Mesothelial cell of epicardium (in vitro differentiated cells): ENCODE results near the gene RAB3B. TPM values are rescaled to one million over a fixed set of nuclear protein-coding genes. Genes with fewer than 3 reads are reported as not detected.
A peak's percentile ranks its signal among the peaks of the same experiment; 100 is the strongest.
"Not testable (repeated sequence)": the region's sequence is repeated elsewhere in the genome, so short reads cannot be mapped to it uniquely, and the experiment has no call there.

Experiments
- DNase-seq, 2 experiments: peaks; one replicate each; pipeline ENCODE4 v3.0.0; 2021; ENCODE audit warnings: low spot score in 2 of 2; ENCODE audit not compliant: unreplicated experiment in 2 of 2
- H3K27ac Mint-ChIP-seq: 2 replicates; pipeline ENCODE4 v1.8.0; 2021; ENCODE audit warnings: mixed read lengths
- H3K27me3 Mint-ChIP-seq: 2 replicates; pipeline ENCODE4 v1.8.0; 2021; ENCODE audit warnings: low read depth, mixed read lengths
- H3K36me3 Mint-ChIP-seq: 2 replicates; pipeline ENCODE4 v1.8.0; 2021; ENCODE audit warnings: mixed read lengths
- H3K4me1 Mint-ChIP-seq: 2 replicates; pipeline ENCODE4 v1.8.0; 2021; ENCODE audit warnings: mixed read lengths
- H3K4me3 Mint-ChIP-seq: 2 replicates; pipeline ENCODE4 v1.8.0; 2021; ENCODE audit warnings: mild to moderate bottlenecking, moderate library complexity, mixed read lengths
- H3K9me3 Mint-ChIP-seq: 2 replicates; pipeline ENCODE4 v1.8.0; 2021; ENCODE audit warnings: mixed read lengths
- CTCF ChIP-seq: fragments of 200-600 bp; sonication (generic); IDR thresholded peaks from one replicate; pipeline ENCODE4 v1.5.0; 2021; ENCODE audit warnings: antibody characterized with exemption; ENCODE audit not compliant: unreplicated experiment
- total RNA-seq: library from RNA; stranded (reverse); gene quantifications from 3 replicates; pipeline ENCODE4 v1.2.1, GENCODE V29; 2021

Gene RAB3B
- total RNA-seq, 1 donor from 2014 or later, result 3.8 TPM

GRCh38 chr1:52032785-52033131 is 42.3 kb upstream of the RAB3B start:
- H3K27ac Mint-ChIP-seq, result peak overlapping the region; percentile 96
- peaks cover 29% of the 10 kb centered on the region for H3K4me1 Mint-ChIP-seq
- peaks cover 5% of the 10 kb centered on the region for H3K36me3 Mint-ChIP-seq
- H3K9me3 Mint-ChIP-seq, result no peaks in the 10 kb centered on the region
- no peaks in the 10 kb centered on the region for H3K27me3 Mint-ChIP-seq
- no peak for TF ChIP-seq CTCF
- peak in 1 of 2 experiments; percentile 50 for DNase-seq
- H3K4me3 Mint-ChIP-seq, result peak overlapping the region; percentile 93

- no peak for DNase-seq
- H3K4me1 Mint-ChIP-seq, result peaks cover 29% of the 10 kb centered on the region
- no peaks in the 10 kb centered on the region for H3K9me3 Mint-ChIP-seq
Measured at GRCh38 chr1:52032124-52032784, 41.8 kb upstream of the RAB3B start.

GRCh38 chr1:52028839-52029238 is 38.3 kb upstream of the RAB3B start:
- H3K4me1 Mint-ChIP-seq, result peaks cover 25% of the 10 kb centered on the region
- H3K36me3 Mint-ChIP-seq, result peaks cover 14% of the 10 kb centered on the region

More at GRCh38 chr1:52032124-52032784, 41.8 kb upstream of the RAB3B start:
- H3K27me3 Mint-ChIP-seq, result no peaks in the 10 kb centered on the region
- TF ChIP-seq CTCF, result no peak
- peaks cover 4% of the 10 kb centered on the region for H3K36me3 Mint-ChIP-seq
- peak overlapping the region; percentile 96 for H3K27ac Mint-ChIP-seq
- H3K4me3 Mint-ChIP-seq, result peak overlapping the region; percentile 93

GRCh38 chr1:52028328-52028727 is 37.8 kb upstream of the RAB3B start:
- peaks cover 20% of the 10 kb centered on the region for H3K36me3 Mint-ChIP-seq
- TF ChIP-seq CTCF, result no peak

More at GRCh38 chr1:52028839-52029238, 38.3 kb upstream of the RAB3B start:
- not testable (repeated sequence) for DNase-seq, H3K27ac Mint-ChIP-seq, H3K4me3 Mint-ChIP-seq, H3K27me3 Mint-ChIP-seq, H3K9me3 Mint-ChIP-seq

GRCh38 chr1:52026278-52026677 is 35.8 kb upstream of the RAB3B start:
- H3K36me3 Mint-ChIP-seq, result peaks cover 28% of the 10 kb centered on the region
- no peak overlapping the region for H3K4me3 Mint-ChIP-seq
- no peak overlapping the region for H3K27ac Mint-ChIP-seq
- TF ChIP-seq CTCF, result no peak
- DNase-seq, result no peak
- no peaks in the 10 kb centered on the region for H3K27me3 Mint-ChIP-seq
- no peaks in the 10 kb centered on the region for H3K9me3 Mint-ChIP-seq
- H3K4me1 Mint-ChIP-seq, result peaks cover 7% of the 10 kb centered on the region

More at GRCh38 chr1:52028328-52028727, 37.8 kb upstream of the RAB3B start:
- no peak overlapping the region for H3K27ac Mint-ChIP-seq
- no peak overlapping the region for H3K4me3 Mint-ChIP-seq
- DNase-seq, result no peak
- no peaks in the 10 kb centered on the region for H3K27me3 Mint-ChIP-seq
- no peaks in the 10 kb centered on the region for H3K9me3 Mint-ChIP-seq
- peaks cover 23% of the 10 kb centered on the region for H3K4me1 Mint-ChIP-seq

- Mint-ChIP-seq H3K36me3 (peaks cover 41% of the 10 kb centered on the region), H3K27ac (no peak overlapping the region), H3K27me3 (no peaks in the 10 kb centered on the region), H3K9me3 (no peaks in the 10 kb centered on the region), H3K4me1 (no peaks in the 10 kb centered on the region), H3K4me3 (no peak overlapping the region)
- no peak for TF ChIP-seq CTCF
- DNase-seq, result no peak
Measured at GRCh38 chr1:52022133-52022532, 31.6 kb upstream of the RAB3B start.
